NCI-H2029 treated with DMSO at 0.1 percent for 48 hours (cell line): ENCODE data around the gene SLC10A2.
"Not testable (repeated sequence)": the region's sequence is repeated elsewhere in the genome, so short reads cannot be mapped to it uniquely, and the experiment has no call there.

Source experiments
- DNase-seq: peaks from one replicate; lab custom pipeline; 2025; lab: John Stamatoyannopoulos, UW

Gene SLC10A2

GRCh38 chr13:103066079-103066780 lies at the start of gene SLC10A2:
Gene SLC10A2, minus strand, starts transcription at chr13:103066417. Its CDS starts 168 bp downstream, at chr13:103066249.
- DNase-seq, result no peak

- DNase-seq, result no peak
Measured at GRCh38 chr13:103107580-103107979, 41.4 kb upstream of the SLC10A2 start.

GRCh38 chr13:103104340-103104739 lies 38.1 kb upstream of the SLC10A2 start:
- no peak for DNase-seq

- DNase-seq, result not testable (repeated sequence)
Measured at GRCh38 chr13:103103456-103103855, 37.2 kb upstream of the SLC10A2 start.

- no peak for DNase-seq
Measured at GRCh38 chr13:103102482-103102881, 36.3 kb upstream of the SLC10A2 start.

GRCh38 chr13:103101901-103102300 lies 35.7 kb upstream of the SLC10A2 start:
- DNase-seq, result no peak

DNA sequence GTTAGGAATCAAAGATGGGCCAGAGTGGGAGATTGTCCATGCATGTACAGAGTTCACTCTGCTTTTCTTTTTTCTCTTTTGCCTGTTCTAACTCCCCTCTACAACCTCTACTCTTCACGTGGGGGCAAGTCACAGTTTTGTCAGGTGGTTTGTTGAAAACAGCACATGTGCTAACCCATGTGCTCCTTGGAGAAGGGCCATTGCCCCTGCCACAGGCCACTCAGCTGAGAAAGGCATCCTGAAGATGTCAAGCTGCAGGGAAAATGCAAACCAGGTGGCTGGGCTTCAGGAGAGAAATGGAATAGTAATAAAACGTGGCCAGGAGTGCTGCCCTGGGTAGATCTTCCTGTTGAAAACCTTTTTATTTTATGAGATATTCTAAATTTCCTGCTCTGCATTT lies 35.3 kb upstream of the SLC10A2 start:
- DNase-seq, result no peak

- no peak for DNase-seq
Measured at GRCh38 chr13:103100830-103101229, 34.6 kb upstream of the SLC10A2 start.

DNA sequence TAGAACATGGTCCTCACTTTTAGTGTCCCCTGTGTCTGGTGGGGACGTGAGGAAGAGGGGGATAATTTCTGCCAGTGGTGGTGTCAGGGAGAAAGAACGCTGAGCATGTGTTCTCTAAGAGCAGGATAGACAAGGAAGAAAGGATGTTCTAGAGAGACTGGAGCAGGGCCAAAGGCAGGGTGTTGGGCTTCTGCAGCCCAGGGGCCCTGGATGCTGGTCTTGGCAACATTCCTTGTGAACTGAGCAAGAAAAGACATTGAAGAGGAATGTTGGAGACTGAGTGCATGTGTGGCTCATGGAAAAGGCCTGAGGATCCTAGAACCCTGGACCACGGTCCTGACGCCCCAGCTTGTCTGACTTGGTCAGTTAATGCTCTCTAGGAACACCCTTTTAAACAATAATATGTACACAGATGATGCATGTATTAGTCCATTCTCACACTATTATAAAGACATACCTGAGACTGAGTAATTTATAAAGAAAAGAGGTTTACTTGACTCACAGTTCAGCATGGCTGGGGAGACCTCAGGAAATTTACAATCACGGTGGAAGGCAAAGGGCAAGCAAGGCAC lies 33.6 kb upstream of the SLC10A2 start:
- DNase-seq, result no peak

GRCh38 chr13:103098535-103098934 lies 32.3 kb upstream of the SLC10A2 start:
- DNase-seq, result no peak

GRCh38 chr13:103097366-103097928 lies 31.2 kb upstream of the SLC10A2 start:
- no peak for DNase-seq

- DNase-seq, result not testable (repeated sequence)
Measured at GRCh38 chr13:103093649-103094048, 27.4 kb upstream of the SLC10A2 start.

DNA sequence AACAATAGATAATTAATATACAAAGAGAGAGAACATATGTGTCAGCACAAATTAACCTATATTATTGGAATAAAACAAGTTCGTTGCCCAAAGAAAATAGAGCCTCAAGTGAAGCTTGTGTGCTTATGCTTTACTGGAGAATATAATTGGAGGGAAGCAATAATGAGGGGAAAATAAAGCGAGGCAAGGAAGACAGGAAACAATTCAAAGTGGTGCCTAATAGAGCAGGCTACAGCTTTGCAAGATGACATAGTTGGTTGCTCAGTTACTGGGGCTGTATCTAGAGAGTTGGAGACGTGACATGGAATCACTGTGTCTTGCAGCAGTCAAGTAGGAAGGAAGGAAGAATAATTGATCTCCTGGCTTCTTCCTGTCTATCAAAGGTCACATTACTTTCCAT lies 21.1 kb upstream of the SLC10A2 start:
- DNase-seq, result no peak

DNA sequence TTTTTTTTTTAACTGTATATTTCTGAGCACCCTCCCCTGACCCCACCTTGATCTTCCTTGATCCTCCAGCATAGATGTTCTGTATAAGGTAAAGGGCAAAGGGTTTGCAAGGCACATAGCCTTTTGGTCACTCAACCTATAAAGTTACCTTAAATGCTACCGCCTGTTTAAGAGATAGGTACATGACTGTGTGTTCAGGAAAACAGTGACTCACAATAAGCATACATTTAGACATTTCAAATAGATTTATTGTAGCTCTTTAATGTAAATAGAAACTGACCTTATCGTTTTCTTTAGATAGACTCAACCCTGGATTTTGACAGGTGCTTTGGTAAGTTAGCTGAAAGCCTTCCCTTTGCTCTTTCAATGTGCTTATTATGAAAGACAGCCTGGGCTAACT lies 15.2 kb upstream of the SLC10A2 start:
- DNase-seq, result no peak

- DNase-seq, result no peak
Measured at GRCh38 chr13:103078158-103078557, 11.9 kb upstream of the SLC10A2 start.

- DNase-seq, result no peak
Measured at GRCh38 chr13:103068836-103069235, 2.6 kb upstream of the SLC10A2 start.

GRCh38 chr13:103067751-103068555 lies 1.7 kb upstream of the SLC10A2 start:
- no peak for DNase-seq

GRCh38 chr13:103066781-103067345 lies 646 bp upstream of the SLC10A2 start:
- no peak for DNase-seq

GRCh38 chr13:103063376-103063775 lies 2.8 kb downstream of the SLC10A2 start:
- no peak for DNase-seq

GRCh38 chr13:103062079-103062478 lies 4.1 kb downstream of the SLC10A2 start:
- DNase-seq, result no peak

- DNase-seq, result no peak
Measured at GRCh38 chr13:103056008-103056407, 10.2 kb downstream of the SLC10A2 start.

DNA sequence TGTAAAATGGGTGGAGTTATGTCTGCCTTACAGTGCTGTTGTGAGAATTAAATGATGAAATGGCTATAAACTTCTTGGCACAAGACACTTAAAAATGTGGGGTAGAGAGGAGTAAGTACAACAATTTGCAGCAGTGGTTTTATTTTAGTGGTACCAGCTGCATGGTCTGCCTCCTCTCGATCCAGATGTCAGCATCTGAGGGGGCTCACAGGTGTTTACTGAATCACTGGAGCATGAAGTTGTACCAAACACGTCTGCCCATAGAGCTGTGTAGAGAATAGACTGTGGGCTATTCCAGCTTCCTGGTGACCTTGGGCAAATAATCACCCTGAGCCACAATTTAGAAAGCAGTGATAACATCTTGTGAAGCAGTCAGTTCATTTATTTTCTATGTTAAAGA lies 11.1 kb downstream of the SLC10A2 start:
- no peak for DNase-seq
